ENCODE results near the gene AGAP3. TPM values are rescaled to one million over a fixed set of nuclear protein-coding genes. Genes with fewer than 3 reads are reported as not detected.

AGAP3 gene
- total RNA-seq, 2 donors from 2014 or later: 80.3 to 112 TPM

GRCh38 chr7:151130741-151131157 is 44.5 kb downstream of the AGAP3 start:
- 87% methylated on average over 17 of the region's 17 CpGs for WGBS
- Histone ChIP-seq H3K36me3 (peaks cover 16 to 48% of the 10 kb centered on the region in 2 donors), H3K27ac (no peak overlapping the region), H3K4me1 (replicated peaks) (no peaks in the 10 kb centered on the region), H3K9me3 (no peaks in the 10 kb centered on the region), H3K4me3 (no peak overlapping the region), H3K27me3 (replicated peaks; ENCODE audit: insufficient read depth) (no peaks in the 10 kb centered on the region)
- intact Hi-C loops (cut with DNase I): no loop called here
- no peak for DNase-seq (ENCODE audit: low spot score)
- TF ChIP-seq, protein P1, sequence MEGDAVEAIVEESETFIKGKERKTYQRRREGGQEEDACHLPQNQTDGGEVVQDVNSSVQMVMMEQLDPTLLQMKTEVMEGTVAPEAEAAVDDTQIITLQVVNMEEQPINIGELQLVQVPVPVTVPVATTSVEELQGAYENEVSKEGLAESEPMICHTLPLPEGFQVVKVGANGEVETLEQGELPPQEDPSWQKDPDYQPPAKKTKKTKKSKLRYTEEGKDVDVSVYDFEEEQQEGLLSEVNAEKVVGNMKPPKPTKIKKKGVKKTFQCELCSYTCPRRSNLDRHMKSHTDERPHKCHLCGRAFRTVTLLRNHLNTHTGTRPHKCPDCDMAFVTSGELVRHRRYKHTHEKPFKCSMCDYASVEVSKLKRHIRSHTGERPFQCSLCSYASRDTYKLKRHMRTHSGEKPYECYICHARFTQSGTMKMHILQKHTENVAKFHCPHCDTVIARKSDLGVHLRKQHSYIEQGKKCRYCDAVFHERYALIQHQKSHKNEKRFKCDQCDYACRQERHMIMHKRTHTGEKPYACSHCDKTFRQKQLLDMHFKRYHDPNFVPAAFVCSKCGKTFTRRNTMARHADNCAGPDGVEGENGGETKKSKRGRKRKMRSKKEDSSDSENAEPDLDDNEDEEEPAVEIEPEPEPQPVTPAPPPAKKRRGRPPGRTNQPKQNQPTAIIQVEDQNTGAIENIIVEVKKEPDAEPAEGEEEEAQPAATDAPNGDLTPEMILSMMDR (IDR thresholded peaks at IDR 0.05): no peak
- TF ChIP-seq POLR2A (IDR thresholded peaks at IDR 0.05): no peak
- TF ChIP-seq POLR2AphosphoS5 (IDR thresholded peaks at IDR 0.05): no peak

DNA sequence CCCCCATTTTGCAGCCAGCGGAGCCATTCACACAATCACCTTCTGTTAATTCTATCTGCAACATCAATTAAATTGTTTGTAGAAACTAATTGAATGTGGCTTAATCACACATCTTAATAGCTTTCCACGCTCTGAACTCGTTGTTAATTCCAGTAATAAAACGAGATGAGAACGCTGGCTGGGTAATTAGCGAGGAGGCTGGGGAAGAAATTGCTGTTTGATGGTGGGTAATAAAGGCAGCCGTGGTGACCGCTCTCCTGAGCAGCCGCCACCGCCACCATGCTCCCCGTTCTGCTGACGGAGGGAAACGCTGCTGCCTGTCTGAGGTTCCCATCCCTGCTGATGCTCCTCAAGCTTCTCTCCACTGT is 44.9 kb downstream of the AGAP3 start:
- intact Hi-C loops (cut with DNase I): no loop called here
- DNase-seq (ENCODE audit: low spot score): no peak
- Histone ChIP-seq H3K27ac (no peak overlapping the region), H3K4me3 (no peak overlapping the region), H3K27me3 (replicated peaks; ENCODE audit: insufficient read depth) (no peaks in the 10 kb centered on the region), H3K4me1 (replicated peaks) (no peaks in the 10 kb centered on the region), H3K9me3 (no peaks in the 10 kb centered on the region), H3K36me3 (peaks cover 20 to 53% of the 10 kb centered on the region in 2 donors)
- TF ChIP-seq, protein P1 (IDR thresholded peaks at IDR 0.05): no peak
- TF ChIP-seq POLR2A (IDR thresholded peaks at IDR 0.05) (no peak), POLR2AphosphoS5 (IDR thresholded peaks at IDR 0.05) (no peak)
- WGBS: 80% methylated on average over 13 of the region's 13 CpGs

DNA sequence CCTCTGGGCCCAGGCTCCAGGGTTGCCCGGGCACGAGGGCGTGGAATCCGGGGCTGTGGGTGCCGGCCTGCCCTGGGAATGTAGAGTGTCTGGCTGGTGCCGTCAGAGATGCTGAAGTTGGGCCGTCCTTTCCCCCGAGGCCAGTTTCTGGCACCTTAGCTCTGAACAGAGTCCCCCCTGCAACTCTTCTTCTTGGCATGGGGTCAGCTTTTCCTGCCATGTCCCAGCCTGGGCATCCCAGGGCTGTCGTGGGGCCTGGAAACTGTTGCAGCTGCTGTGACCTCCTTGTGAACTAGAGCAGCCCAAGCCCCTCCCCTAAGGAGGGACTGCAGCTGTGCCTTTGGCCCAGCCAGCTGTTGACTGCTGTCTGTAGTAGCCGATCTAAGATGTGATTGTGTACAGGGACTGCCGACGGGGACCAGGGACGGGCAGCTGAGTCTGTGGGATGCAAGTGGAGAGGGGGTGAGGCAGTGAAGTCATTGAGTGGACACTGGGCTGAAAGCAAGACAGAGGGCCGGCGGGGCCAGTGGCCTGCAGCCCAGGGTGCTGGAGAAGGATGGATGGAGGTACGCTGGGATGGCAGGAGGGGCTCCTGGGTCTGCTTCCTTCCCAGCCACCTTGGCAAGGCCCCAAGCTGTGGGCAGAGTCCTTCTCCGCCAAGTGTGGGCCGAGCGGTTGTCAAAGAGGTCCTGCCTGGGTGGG is 45.5 kb downstream of the AGAP3 start:
- Histone ChIP-seq H3K27me3 (replicated peaks; ENCODE audit: insufficient read depth) (no peaks in the 10 kb centered on the region), H3K27ac (no peak overlapping the region), H3K4me3 (no peak overlapping the region), H3K9me3 (no peaks in the 10 kb centered on the region), H3K36me3 (peaks cover 21 to 56% of the 10 kb centered on the region in 2 donors), H3K4me1 (replicated peaks) (no peaks in the 10 kb centered on the region)
- no peak for TF ChIP-seq POLR2AphosphoS5 (IDR thresholded peaks at IDR 0.05)
- TF ChIP-seq, protein P1 (IDR thresholded peaks at IDR 0.05): no peak
- intact Hi-C loops (cut with DNase I): no loop called here
- DNase-seq (ENCODE audit: low spot score): no peak
- WGBS: 73% methylated on average over 19 of the region's 19 CpGs

- Histone ChIP-seq H3K27ac (no peak overlapping the region), H3K4me1 (replicated peaks) (no peaks in the 10 kb centered on the region), H3K4me3 (no peak overlapping the region), H3K9me3 (no peaks in the 10 kb centered on the region), H3K27me3 (replicated peaks; ENCODE audit: insufficient read depth) (no peaks in the 10 kb centered on the region), H3K36me3 (peaks cover 21 to 56% of the 10 kb centered on the region in 2 donors)
- intact Hi-C loops (cut with DNase I): no loop called here
- no peak for TF ChIP-seq POLR2A (IDR thresholded peaks at IDR 0.05)
- TF ChIP-seq, protein P1 (IDR thresholded peaks at IDR 0.05): no peak
- TF ChIP-seq POLR2AphosphoS5 (IDR thresholded peaks at IDR 0.05): no peak
- 94% methylated on average over 21 of the region's 21 CpGs for WGBS
- DNase-seq (ENCODE audit: low spot score): no peak
These were observed 46.4 kb downstream of the AGAP3 start for GRCh38 chr7:151132461-151133205.

Measured in prostate gland (tissue), 2 donors.